Epidermal melanocyte (primary cell): ENCODE results near the gene CLK4.
"Not testable (repeated sequence)": the region's sequence is repeated elsewhere in the genome, so short reads cannot be mapped to it uniquely, and the experiment has no call there.

ENCODE experiments used
- DNase-seq: peaks from one replicate; pipeline ENCODE4 v3.0.0; 2011; ENCODE audit warnings: low spot score; ENCODE audit not compliant: insufficient read length

Gene CLK4

DNA sequence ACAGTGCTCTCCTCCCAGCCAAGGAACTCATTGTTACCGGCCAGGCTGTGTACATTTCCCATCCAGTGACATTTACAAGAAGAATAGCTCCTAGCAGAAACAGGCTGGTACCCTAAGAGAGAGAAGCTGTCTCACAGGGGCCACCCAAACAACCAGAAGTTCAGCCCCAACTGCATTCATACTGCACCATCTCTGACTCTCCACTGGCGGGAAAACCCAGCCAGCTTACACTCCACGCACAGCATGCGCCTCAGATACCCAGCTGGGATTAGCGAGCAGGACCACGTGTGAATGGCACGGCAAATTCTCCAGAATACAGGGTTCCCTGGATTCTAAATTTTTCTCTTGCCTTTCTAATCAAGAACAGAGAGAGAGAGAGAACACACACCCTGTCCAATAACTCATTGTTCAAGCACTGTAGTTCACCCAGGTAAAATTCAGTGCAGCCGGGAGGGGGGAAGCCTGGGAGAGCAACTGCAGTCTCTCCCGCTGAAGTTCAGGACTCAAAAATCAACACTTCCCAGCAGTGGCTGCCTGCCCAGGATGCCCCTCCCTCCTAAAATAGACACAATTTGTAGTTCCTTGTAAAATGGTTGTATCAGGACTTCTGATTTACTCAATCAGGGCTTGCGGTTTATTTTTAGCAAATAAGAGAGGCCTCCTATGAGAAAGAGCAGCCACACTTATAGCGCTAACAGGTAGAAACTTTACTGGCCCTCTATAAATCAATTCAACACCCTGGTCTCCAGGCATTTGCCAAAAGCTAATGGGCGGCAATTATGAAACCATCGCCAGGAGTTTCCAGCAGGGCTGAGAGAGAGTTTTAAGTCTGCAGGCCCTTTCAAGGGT is 38.9 kb downstream of the CLK4 start:
- no peak for DNase-seq

DNA sequence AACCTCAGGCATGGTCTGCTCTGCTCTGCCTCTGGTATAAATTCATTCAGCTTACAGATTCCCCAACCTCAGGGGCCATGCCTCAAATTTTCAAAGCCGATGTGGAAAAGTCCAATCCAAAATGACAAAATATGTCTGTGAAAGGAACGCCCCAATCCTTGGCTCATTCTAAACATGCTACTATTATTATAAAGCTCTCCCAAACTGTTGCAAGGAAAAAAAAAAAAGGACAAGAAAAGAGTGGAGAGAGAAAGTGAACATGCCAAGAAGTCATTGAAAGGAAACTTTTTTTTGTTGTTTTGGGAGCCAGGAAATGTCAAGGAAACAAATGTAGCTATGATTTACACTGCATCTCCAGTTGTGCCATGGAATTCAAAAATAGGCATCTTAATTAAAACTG is 40.5 kb downstream of the CLK4 start:
- DNase-seq: no peak

DNA sequence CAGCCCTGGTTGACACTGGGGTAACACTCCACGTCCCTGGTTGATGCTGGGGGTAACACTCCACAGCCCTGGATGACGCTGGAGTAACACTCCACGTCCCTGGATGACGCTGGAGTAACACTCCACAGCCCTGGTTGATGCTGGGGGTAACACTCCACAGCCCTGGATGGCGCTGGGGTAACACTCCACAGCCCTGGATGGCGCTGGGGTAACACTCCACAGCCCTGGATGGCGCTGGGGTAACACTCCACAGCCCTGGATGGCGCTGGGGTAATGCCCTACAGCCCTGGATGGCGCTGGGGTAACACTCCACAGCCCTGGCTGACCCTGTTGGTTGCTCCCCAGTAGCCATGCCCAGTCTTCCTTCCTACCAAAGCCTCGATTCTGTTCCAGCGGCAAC is 41.4 kb downstream of the CLK4 start:
- DNase-seq: not testable (repeated sequence)

DNA sequence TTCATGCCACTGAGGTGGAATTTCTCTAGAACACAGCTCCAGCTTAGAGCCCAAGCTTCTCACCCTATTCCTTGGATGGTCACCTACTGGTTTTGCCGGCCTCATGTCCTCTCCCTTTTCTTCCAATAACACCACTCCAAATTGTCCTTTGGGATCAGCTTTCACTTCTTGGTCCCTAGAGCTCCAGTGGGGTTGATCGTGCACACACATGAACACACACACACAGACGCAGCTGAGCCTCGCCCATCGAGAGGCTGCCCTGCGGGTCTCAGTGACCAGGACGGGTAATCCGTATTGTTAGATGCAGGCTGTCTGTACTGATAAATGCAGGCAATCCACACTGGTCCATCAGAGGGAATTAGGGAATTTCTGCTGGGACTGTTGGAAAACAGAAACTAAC is 43.6 kb downstream of the CLK4 start:
- DNase-seq: no peak

DNA sequence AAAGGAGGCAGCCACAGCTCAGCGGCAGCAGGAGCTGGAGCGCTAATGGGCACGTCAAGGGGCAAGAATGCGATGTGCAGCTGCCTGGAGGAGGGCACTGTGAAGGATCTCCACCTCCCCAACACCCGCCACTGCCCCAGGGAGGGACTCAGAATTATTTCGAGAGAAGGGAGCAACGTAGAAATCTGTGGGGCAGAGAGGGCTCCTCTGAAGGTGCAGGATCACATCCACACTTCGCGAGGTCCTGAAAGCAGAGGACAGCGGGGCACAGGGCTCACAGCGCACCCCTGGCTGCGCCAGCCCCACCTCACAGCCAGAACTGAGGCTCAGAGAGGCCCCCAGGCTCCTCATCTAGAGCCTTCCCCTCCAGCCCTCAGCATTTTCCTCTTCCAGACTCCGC is 44.6 kb downstream of the CLK4 start:
- DNase-seq: no peak

DNA sequence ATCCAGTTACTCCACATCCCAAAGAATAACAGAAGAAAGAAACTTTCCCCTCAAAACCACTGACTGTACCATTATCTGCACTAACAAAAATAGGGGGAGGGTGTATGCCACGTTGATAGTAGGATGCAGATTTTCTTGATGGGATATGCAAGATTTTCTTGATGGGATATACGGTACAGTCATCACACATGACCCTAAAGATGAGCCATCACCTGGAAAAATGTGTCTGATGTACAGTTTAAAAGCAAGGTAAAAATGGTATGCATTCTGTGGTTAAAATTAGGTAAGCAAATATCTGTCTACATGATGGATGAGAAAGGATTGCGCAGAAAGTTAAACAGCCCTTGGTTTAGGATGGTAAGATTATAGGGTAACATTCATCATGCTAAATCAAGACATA is 45.2 kb downstream of the CLK4 start:
- no peak for DNase-seq

DNA sequence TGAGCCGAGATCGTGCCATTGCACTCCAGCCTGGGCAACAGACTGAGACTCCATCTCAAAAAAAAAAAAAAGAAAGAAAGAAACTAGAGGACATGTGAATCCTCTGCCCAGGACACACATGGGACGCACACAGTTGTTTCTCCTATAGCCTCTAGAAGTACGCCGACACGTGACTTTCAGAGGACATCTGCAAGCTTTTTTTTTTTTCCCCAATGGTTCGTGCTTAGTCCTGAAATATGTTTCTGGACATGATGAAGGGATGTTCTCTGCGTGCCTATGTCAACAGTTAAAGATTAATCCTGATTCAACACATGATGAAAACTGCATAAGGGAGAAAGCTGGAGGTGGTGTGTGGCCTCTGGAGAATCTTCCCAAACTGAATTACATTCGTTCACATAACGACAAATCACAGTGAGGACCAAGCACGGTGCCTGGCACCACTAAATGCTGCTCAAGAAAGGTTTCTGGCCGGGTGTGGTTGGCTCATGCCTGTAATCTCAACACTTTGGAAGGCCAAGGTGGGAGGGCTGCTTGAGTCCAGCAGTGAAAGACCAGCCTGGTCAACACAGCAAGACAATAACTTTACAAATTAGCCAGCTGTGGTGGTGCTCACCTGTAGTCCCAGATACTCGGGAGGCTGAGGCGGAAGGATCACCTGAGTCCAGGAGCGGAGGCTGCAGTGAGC is 46.4 kb downstream of the CLK4 start:
- no peak for DNase-seq

DNA sequence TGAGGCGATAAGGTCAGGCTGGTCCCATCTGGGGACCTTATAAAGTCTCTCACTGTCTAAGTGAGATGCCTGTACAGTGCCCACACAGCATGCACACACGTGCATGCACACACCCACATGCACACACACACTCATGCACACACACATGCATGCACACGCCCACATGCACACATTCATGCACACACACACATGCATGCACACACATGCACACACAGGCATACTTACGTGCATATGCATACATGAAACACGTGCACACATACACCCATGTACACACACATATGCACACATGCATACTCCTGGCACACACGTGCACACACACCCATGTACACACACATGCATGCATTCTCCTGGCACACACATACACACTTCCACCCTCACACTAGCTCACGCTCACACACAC is 48.9 kb downstream of the CLK4 start:
- no peak for DNase-seq

DNA sequence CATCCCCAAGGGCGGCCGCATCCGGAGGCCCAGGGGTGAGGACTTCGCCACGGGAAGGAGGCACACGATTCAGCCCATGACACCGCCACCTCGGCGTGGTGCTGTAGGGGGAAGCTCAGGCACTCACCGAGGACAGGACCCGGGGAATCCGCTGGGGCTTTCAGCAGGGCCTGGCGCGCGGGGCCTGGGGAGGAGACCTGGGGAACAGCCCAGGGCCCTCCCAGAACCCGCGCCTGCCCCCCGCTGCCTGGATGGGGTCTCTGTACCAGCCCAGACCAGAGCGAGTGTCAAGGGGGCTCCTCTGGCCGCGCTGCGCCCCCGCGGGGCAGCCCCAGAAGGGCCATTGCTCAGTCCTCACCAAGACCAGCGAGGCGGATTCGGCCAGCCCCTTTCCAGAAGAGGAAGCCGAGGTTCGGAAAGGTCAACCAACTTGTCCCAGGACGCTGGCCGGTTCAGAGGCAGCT is 49.4 kb downstream of the CLK4 start:
- DNase-seq: no peak

DNA sequence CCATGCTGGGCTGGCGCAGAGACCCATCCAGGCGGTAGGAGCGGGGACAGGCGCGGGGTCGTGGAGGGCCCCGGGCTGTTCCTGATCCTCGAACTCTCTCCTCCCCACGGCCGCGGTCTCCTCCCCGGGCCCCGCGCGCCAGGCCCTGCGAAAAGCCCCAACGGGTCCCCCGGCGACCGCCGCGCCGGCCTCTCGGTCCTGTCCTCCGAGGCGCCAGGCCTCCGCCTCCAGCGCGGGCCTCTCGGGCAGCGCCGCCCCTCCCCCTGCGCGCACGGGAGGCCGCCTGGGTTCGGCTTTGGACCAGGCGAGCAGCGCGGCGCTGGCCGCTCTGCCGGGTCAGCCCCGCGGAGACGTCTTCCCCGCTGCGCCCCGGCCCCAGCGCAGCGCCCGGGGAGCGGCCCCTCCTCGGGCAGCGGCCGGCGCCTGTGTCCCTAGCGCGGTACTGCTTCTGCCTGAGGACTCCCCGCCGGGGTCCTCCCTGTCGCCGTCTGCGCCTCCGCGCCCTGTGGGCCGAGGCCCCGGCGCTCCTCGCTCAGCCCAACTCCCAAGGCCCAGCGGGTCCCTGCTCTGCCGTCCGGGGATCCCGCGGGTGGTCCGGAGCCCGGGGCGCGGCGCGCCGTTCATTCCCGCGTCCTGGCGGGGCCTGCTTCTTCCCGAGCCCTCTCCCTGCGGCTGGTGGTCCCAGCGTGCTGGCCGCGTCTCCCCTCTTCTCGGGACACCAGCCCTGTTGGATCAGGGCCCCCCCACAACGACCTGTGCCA is 50.1 kb downstream of the CLK4 start:
- no peak for DNase-seq

DNA sequence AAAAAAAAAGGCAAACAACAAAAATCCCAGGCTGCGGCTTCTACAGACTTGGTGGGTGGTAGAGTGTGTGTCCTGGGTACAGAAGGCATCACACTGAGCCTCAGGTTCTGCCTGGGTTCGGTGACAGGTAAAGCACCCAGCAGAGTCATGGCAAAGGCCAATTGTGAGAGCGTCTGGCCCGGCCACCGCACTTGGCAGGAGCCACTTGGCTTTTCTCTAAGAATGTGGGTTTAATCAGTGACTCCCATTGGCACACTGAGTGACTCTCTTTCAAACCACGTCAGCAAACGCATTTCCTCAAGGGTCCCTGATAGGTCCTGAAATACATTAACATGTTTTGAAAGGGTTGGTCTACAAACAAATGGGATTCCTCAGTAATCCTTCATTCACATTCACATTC is 53.6 kb downstream of the CLK4 start:
- DNase-seq: no peak

DNA sequence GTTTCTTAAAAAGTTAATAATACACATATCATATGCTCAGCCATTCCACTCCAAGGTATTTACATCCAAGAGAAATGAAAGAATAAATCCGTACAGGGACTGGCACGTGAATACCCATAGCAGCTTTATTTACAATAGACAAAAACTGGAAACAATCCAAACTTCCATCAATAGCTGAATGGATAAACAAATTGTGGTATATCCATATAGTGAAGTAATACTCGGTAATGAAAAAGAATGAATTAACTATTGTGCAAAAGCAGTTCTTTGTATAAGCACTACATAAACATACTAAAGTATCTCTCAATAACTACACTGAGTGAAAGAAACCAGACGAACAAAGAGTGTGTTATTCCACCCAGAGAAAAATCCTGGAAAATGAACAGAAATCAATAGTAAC is 54.2 kb downstream of the CLK4 start:
- no peak for DNase-seq

DNA sequence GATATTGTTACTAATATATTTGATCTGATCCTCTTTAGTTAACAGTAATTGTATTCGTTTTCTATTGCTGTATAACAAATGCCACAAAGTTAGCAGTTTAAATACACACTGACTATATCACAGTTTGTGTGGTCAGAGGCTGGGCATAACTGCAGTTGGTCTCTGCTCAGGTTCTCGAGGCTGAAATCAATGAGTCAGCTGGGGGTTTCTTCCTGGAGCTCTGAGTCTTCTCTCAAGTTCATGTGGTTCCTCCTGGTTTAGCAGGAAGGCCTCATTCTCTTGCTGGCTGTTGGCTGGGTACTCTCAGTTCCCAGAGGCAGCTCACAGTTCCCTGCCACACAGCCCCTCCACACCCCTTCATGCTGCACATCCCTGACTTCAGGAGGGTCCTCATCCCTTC is 57.4 kb downstream of the CLK4 start:
- no peak for DNase-seq

DNA sequence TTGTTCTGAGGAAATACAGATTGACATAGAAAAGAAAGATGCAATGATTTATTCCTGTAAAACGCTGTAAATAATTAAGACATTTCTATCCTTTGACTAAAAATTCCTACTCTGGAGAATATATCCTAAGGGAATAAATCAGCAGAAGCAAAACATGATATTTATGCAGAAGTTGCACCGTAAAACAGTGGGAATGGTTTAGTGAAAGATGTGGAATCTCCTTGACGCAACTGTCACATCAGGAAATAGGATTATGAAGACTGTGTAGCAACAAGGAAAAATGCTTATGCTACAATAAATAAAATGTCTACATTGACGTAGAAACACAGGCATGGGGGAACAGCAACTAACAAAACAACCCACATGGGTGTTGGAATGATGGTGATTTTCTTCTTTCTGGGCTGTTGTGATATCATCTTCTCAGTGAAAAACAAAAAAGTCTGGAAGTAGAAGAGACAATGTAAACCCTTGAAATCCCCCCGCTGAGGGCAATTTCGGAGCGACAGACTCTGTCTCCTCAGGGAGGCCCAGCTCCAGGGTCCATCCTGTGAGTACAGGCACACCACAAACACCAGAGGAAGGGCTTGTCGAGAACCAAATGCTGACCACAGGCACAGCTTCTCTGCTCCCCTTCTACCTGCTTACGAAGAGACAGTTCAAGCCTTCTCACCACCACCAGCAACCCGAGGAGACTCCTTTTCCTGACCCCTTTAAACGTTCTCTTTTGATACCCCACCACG is 61.9 kb downstream of the CLK4 start:
- DNase-seq: no peak

DNA sequence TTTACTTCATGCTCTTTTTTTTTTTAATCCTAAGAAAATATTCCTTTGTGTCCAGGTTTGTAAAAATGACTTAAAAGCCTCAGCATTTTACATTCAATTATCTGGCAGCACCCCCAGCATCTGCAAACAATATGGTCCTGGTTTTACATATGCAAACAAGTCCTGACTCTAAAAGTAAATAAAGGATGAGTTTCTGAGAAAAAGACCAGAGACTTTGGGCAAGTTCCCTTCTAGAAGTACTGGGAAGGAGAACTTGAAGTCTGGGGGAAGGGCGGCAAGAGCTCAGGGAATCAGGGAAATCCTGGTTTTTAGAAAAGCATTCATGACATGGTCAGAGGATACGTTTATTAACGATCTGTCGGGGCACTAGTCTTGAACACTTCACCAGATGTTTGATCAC is 62.5 kb downstream of the CLK4 start:
- DNase-seq: no peak

DNA sequence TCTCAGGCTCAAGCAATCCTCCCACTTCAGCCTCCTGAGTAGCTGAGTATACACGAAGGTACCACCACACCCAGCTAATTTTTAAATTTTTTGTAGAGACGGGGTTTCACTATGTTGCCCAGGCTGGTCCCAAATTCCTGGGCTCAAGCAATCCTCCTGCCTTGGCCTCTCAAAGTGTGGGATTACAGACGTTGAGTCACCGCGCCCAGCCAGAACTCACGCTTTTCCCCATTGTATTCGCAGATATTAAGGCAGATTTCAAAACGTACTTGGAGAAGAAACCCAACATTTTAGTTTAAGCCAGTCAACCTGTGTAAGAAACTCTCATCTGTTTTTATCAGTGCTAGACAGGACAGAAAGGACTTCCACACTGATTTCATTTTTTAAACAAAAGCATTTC is 63.2 kb downstream of the CLK4 start:
- no peak for DNase-seq

DNA sequence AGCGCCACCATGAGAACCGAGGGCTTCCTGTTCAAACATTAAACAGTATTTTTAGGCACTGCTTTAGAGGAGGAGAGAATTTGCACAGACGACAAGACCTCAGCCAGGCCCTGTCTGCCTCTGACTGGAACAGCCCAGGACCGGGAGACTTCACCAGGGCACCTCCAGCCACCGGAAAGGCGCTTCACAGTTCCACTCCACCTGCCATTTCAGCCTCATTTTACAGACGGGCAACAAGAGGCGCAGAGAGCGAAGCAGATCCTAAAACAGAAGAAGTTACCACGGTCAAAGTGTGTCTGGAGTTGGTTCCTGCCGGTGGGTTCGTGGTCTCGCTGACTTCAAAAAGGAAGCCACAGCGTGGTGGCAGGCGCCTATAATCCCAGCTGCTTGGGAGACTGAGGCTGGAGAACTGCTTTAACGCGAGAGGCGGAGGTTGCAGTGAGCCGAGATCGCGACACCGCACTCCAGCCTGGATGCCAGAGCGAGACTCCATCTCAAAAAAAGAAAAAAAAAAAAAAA is 65.0 kb downstream of the CLK4 start:
- DNase-seq: no peak

DNA sequence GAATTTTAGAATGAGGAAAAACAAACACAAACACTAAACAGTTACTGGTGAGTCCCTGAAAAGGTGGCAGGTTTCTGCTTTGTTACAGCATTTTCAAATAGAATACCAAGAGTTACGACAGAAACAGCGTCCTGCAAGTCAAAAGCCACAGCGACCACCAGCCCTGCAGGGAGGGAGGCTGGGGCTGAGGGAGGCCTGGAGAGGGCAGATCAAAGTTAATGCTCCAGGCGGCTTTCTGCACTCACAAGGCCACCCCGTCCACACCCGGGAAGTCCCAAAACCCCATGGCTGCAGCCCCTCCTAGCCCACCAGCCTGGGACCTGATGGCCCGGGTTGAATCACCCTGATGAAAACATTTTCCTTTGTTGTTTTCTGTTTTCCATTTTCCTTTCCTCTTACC is 65.9 kb downstream of the CLK4 start:
- no peak for DNase-seq

DNA sequence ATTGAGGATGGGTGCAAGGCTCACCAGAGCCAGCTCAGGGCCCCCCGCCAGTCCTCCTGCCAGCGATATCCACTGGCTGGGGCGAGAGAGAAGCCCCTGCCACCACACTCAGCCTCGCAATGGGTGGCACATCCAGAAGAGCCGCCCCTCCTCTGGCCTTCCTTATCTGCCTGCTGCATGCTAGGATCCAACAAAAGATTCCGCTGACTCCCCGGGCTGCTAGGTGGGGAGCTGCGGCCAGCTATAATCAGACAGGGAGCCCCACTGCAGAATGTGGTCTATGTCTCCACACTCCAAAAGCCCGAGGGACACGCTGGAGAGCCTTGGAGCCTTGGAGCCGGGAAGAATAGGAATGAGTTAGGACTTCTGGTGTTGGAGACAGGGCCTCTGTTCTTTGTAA is 69.4 kb downstream of the CLK4 start:
- DNase-seq: no peak

DNA sequence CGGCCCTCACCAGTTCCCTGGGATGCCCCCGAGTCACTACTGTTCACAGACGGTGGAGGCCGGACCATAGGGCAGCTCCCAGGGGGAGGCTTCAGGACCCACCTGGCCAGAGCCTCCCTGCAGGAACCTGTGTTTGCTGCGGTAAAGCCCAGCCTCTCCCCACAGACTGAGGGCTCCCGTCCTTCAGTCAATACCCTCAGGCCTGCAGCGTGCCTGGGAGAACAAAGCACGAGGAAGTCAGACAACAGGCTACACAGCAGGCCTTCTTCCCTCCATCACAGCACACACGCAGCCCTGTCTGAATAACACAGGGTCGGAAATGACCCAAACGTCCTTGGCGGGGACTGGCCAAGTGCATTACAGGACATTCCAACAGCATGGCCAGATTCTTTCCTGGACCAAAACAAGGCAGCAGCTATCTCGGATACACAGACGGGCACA is 71.1 kb downstream of the CLK4 start:
- no peak for DNase-seq

DNA sequence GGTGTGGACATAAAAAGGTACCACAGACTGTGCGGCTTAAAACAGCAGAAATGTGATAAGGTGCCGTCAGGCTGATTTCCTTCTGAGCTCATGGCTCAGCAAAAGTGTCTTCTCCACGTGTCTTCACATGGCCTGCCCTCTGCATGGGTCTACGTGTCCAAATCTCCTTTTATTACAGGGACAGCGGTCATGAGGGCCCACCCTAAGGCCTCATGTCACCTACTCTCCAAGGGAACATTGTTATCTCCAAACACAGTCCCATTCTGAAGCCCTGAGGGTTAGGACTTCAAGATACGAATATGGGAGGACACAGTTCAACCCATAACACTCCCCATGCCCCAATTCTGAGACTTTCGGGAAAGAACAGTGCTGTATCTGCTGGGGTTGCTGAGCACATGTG is 71.8 kb downstream of the CLK4 start:
- DNase-seq: no peak
